ENCODE data around the gene RIMS1.

GRCh38 chr6:72350296-72350881 is 464.0 kb downstream of the RIMS1 start:
- TF ChIP-seq CTCF (IDR thresholded peaks at IDR 0.05; ENCODE audit: insufficient read depth, low read length, poor library complexity, severe bottlenecking): no peak
- no peak for TF ChIP-seq EZH2phosphoT487 (conservative IDR thresholded peaks at IDR 0.05; ENCODE audit: low read length)

Measured in SU-DHL-6 (cell line).